ENCODE data around the gene GRIN3B. TPM values are rescaled to one million over a fixed set of nuclear protein-coding genes. Genes with fewer than 3 reads are reported as not detected.
A peak's percentile ranks its signal among the peaks of the same experiment; 100 is the strongest.

The GRIN3B gene
- total and polyA plus RNA-seq, 10 of the 15 experiments (the other 5 are each of a cell fraction or from before 2014, with no cell fraction given) = 0.15 TPM; not detected in 9

DNA sequence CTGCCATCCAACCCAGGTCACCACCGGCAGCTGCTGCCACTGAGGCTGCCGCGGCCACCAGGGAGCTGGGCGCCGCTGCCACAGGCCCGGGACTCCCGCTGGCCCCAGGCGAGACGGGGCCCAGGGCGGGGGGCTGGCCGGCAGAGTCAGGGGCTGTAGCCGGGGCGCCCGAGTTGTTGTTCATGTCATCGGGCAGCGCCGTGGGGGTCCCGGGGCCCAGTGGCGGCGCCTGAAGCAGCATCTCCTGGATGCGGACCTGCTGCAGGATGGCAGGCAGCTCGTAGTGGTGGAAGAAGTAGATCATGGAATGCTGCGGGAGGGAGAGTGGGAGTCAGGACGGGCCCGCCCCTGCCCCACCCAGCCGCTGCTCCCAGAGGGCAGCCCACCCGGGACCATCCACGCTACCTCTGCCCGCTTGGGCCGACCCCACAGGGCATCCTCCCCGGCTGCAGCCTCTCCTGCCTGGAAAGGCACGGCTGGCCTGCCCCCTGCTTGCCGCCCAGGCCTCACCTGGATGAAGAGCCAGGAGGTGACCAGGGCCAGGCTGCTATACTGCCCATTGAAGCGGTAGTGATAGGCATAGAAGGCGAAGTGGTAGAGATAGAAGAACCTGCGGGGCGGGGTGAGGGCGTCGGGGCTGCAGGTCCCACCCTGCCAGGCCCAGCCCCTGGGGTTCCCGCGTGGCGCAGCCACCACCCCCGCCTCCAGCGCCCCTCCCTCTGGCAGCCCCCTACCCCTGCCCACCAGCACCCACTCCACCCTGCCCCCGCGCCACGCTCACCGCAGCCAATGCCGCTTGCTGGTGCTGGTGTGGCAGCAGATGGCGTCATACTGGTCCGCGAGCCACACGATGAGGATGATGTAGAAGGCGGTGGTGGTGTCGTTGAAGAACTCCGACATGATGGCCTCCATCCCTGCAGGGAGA, 10.6 kb downstream of the GRIN3B start:
- H4K20me1 ChIP-seq (ENCODE audit: control insufficient read depth, insufficient read depth) = no peaks in the 10 kb centered on the region
- H3K79me2 ChIP-seq (ENCODE audit: control insufficient read depth, insufficient read depth, low read length) = peaks cover 15% of the 10 kb centered on the region
- DNase-seq (ENCODE audit: low read depth, low spot score) (no peak), ATAC-seq (no peak), FAIRE-seq (no peak)
- BruUV-seq (replicated peaks) = no TSS peak
- WGBS (ENCODE audit: insufficient coverage, insufficient replicate concordance, low lambda C conversion rate, missing lambda C conversion rate) = 98% methylated on average over 42 of the region's 56 CpGs
- no peaks in the 10 kb centered on the region for H3K9me3 ChIP-seq (replicated peaks; ENCODE audit: control insufficient read depth, insufficient read depth, low read length)
- CTCF ChIA-PET = no interaction called here
- TF ChIP-seq POLR2A (IDR thresholded peaks at IDR 0.05; ENCODE audit: low read depth, low read length) = 0 out of 2 replicates have a peak, but pooled peaks have one; percentile 13
- no peak for TF ChIP-seq PAX8 (IDR thresholded peaks at IDR 0.05)
- H3K27me3 ChIP-seq (replicated peaks in 1 of 2; ENCODE audit: control insufficient read depth in 2 of 2, insufficient read depth in 2 of 2, low read length in 1 of 2) = no peaks in the 10 kb centered on the region
- H3K4me3 ChIP-seq = no peak overlapping the region
- POLR2A ChIA-PET = no interaction called here
- H3K27ac ChIP-seq (ENCODE audit: control insufficient read depth, insufficient read depth) = no peak overlapping the region
- H3K4me1 ChIP-seq (ENCODE audit: control insufficient read depth, insufficient read depth, low read length) = peaks cover 3% of the 10 kb centered on the region; the same call in 1 of the 2 replicates
- no peak overlapping the region for H3K9ac ChIP-seq (ENCODE audit: control insufficient read depth, insufficient read depth, low read length)
- H2AFZ ChIP-seq (ENCODE audit: control insufficient read depth, low read depth, low read length) = no peak overlapping the region
- peaks cover 3 to 39% of the 10 kb centered on the region in 2 experiments; a peak in 3 of 4 replicates for H3K36me3 ChIP-seq (ENCODE audit: control insufficient read depth in 2 of 2, insufficient read depth in 2 of 2, low read length in 1 of 2)
- RAD21 ChIA-PET (ENCODE audit: unreplicated experiment) = interaction anchor here (0.5 to 0.6 kb wide), 2 partner anchors 92 to 146 kb away, joined by 3 read pairs; no protein-coding TSS in a partner anchor
- in situ Hi-C loops (cut with MboI) = no loop called here
- intact Hi-C loops (cut with micrococcal nuclease; ENCODE audit: unreplicated experiment) = no loop called here
- H3K4me2 ChIP-seq (ENCODE audit: control insufficient read depth, insufficient read depth) = no peak overlapping the region
- SMC1A ChIA-PET (ENCODE audit: uncharacterized antibody, unreplicated experiment) = no interaction called here

- H3K79me2 ChIP-seq (ENCODE audit: control insufficient read depth, insufficient read depth, low read length) = peaks cover 25% of the 10 kb centered on the region
- no peak overlapping the region for H3K4me2 ChIP-seq (ENCODE audit: control insufficient read depth, insufficient read depth)
- no peaks in the 10 kb centered on the region for H3K9me3 ChIP-seq (replicated peaks; ENCODE audit: control insufficient read depth, insufficient read depth, low read length)
- no peak for FAIRE-seq
- peaks cover 3 to 39% of the 10 kb centered on the region in 2 experiments; a peak in 3 of 4 replicates for H3K36me3 ChIP-seq (ENCODE audit: control insufficient read depth in 2 of 2, insufficient read depth in 2 of 2, low read length in 1 of 2)
- RAD21 ChIA-PET (ENCODE audit: unreplicated experiment) = interaction anchor here (0.9 kb wide), 1 partner anchor 8 kb away, joined by 3 read pairs; no protein-coding TSS in a partner anchor
- H3K27me3 ChIP-seq (replicated peaks in 1 of 2; ENCODE audit: control insufficient read depth in 2 of 2, insufficient read depth in 2 of 2, low read length in 1 of 2) = no peaks in the 10 kb centered on the region
- CTCF ChIA-PET = no interaction called here
- in situ Hi-C loops (cut with MboI) = no loop called here
- SMC1A ChIA-PET (ENCODE audit: uncharacterized antibody, unreplicated experiment) = no interaction called here
- POLR2A ChIA-PET = no interaction called here
- H4K20me1 ChIP-seq (ENCODE audit: control insufficient read depth, insufficient read depth) = no peaks in the 10 kb centered on the region
- BruUV-seq (replicated peaks) = no TSS peak
- no peak for DNase-seq (ENCODE audit: low read depth, low spot score)
- TF ChIP-seq SIN3A (IDR thresholded peaks at IDR 0.05; ENCODE audit: low read depth, low read length) = no peak
- no peak for TF ChIP-seq FOXK2 (IDR thresholded peaks at IDR 0.05)
- TF ChIP-seq, protein P1, sequence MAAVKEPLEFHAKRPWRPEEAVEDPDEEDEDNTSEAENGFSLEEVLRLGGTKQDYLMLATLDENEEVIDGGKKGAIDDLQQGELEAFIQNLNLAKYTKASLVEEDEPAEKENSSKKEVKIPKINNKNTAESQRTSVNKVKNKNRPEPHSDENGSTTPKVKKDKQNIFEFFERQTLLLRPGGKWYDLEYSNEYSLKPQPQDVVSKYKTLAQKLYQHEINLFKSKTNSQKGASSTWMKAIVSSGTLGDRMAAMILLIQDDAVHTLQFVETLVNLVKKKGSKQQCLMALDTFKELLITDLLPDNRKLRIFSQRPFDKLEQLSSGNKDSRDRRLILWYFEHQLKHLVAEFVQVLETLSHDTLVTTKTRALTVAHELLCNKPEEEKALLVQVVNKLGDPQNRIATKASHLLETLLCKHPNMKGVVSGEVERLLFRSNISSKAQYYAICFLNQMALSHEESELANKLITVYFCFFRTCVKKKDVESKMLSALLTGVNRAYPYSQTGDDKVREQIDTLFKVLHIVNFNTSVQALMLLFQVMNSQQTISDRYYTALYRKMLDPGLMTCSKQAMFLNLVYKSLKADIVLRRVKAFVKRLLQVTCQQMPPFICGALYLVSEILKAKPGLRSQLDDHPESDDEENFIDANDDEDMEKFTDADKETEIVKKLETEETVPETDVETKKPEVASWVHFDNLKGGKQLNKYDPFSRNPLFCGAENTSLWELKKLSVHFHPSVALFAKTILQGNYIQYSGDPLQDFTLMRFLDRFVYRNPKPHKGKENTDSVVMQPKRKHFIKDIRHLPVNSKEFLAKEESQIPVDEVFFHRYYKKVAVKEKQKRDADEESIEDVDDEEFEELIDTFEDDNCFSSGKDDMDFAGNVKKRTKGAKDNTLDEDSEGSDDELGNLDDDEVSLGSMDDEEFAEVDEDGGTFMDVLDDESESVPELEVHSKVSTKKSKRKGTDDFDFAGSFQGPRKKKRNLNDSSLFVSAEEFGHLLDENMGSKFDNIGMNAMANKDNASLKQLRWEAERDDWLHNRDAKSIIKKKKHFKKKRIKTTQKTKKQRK (IDR thresholded peaks at IDR 0.05; ENCODE audit: low read depth, low read length) = no peak
- TF ChIP-seq TARDBP (IDR thresholded peaks at IDR 0.05; ENCODE audit: borderline replicate concordance) = no peak
- H3K9ac ChIP-seq (ENCODE audit: control insufficient read depth, insufficient read depth, low read length) = no peak overlapping the region
- no peak overlapping the region for H3K4me3 ChIP-seq
- H2AFZ ChIP-seq (ENCODE audit: control insufficient read depth, low read depth, low read length) = no peak overlapping the region
- peaks cover 11% of the 10 kb centered on the region for H3K4me1 ChIP-seq (ENCODE audit: control insufficient read depth, insufficient read depth, low read length)
- intact Hi-C loops (cut with micrococcal nuclease; ENCODE audit: unreplicated experiment) = no loop called here
- WGBS (ENCODE audit: insufficient coverage, insufficient replicate concordance, low lambda C conversion rate, missing lambda C conversion rate) = 95% methylated on average over 33 of the region's 36 CpGs
- H3K27ac ChIP-seq (ENCODE audit: control insufficient read depth, insufficient read depth) = no peak overlapping the region
- no peak for ATAC-seq
These were observed 11.7 kb downstream of the GRIN3B start for GRCh38 chr19:1011831-1012333.

All from GM12878 (cell line).